KG1 (cell line): Measurements from ENCODE around the gene ATP8A1.
"Not testable (repeated sequence)": the region's sequence is repeated elsewhere in the genome, so short reads cannot be mapped to it uniquely, and the experiment has no call there.

Experiments
- DNase-seq: peaks from one replicate; lab custom pipeline; 2025; lab: John Stamatoyannopoulos, UW

Gene ATP8A1

GRCh38 chr4:42501624-42502401, 155.1 kb downstream of the ATP8A1 start:
- DNase-seq: no peak

- no peak for DNase-seq
Observed at GRCh38 chr4:42498040-42498439, 158.9 kb downstream of the ATP8A1 start.

- no peak for DNase-seq
Observed at GRCh38 chr4:42497142-42497910, 159.6 kb downstream of the ATP8A1 start.

- no peak for DNase-seq
Observed at GRCh38 chr4:42492962-42493361, 163.9 kb downstream of the ATP8A1 start.

GRCh38 chr4:42490015-42490414, 166.9 kb downstream of the ATP8A1 start:
- DNase-seq: no peak

- DNase-seq: no peak
Observed at GRCh38 chr4:42489095-42489494, 167.8 kb downstream of the ATP8A1 start.

GRCh38 chr4:42488554-42488953, 168.4 kb downstream of the ATP8A1 start:
- DNase-seq: no peak

- DNase-seq: no peak
Observed at GRCh38 chr4:42488114-42488513, 168.8 kb downstream of the ATP8A1 start.

GRCh38 chr4:42487230-42487629, 169.7 kb downstream of the ATP8A1 start:
- no peak for DNase-seq

- not testable (repeated sequence) for DNase-seq
Observed at GRCh38 chr4:42486156-42486555, 170.7 kb downstream of the ATP8A1 start.

- DNase-seq: no peak
Observed at GRCh38 chr4:42484630-42485029, 172.3 kb downstream of the ATP8A1 start.

- no peak for DNase-seq
Observed at GRCh38 chr4:42483426-42484379, 173.2 kb downstream of the ATP8A1 start.

- no peak for DNase-seq
Observed at GRCh38 chr4:42482516-42483327, 174.2 kb downstream of the ATP8A1 start.

- no peak for DNase-seq
Observed at GRCh38 chr4:42480717-42481116, 176.2 kb downstream of the ATP8A1 start.

- no peak for DNase-seq
Observed at GRCh38 chr4:42480281-42480680, 176.6 kb downstream of the ATP8A1 start.

GRCh38 chr4:42478946-42479345, 178.0 kb downstream of the ATP8A1 start:
- no peak for DNase-seq

- no peak for DNase-seq
Observed at GRCh38 chr4:42478509-42478908, 178.4 kb downstream of the ATP8A1 start.

- no peak for DNase-seq
Observed at GRCh38 chr4:42474406-42474805, 182.5 kb downstream of the ATP8A1 start.

GRCh38 chr4:42473071-42473684, 183.7 kb downstream of the ATP8A1 start:
- DNase-seq: no peak

- DNase-seq: no peak
Observed at GRCh38 chr4:42471896-42472295, 185.0 kb downstream of the ATP8A1 start.

- DNase-seq: no peak
Observed at GRCh38 chr4:42470023-42470422, 186.9 kb downstream of the ATP8A1 start.
